Fibroblast of pulmonary artery (primary cell): ENCODE data around the gene ITGB1BP1.

ENCODE experiments used
- DNase-seq: peaks from one replicate; pipeline ENCODE4 v3.0.0-alpha.2; 2010; ENCODE audit warnings: low read depth
- H3K4me3 ChIP-seq: replicated peaks from 2 replicates; pipeline ENCODE4 v1.5.1; 2011; ENCODE audit warnings: low read depth, mild to moderate bottlenecking, control low read depth, low read length, moderate library complexity
- TF ChIP-seq, protein P1 (sequence below): IDR thresholded peaks from 2 replicates; pipeline ENCODE4 v1.5.1; 2011; ENCODE audit warnings: mild to moderate bottlenecking, control low read depth, low read length, inconsistent platforms; ENCODE audit errors: missing control alignments

Gene ITGB1BP1

DNA sequence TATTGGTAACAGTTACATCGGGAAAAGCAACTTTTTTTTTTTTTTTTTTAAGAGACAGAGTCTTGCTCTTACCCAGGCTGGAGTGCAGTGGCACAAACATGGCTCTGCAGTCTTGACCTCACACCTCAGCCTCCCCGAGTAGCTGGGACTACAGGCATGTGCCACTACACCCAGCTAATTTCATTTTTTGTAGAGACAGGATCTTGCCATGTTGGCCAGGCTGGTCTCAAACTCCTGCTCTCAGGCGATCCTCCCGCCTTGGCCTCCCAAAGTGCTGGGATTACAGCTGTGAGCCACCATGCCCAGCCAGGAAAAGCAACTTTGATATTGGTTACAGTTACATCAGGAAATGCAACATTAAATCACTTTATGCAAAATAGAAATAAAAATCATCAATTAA, 4.6 kb downstream of the ITGB1BP1 start:
- TF ChIP-seq, protein P1, sequence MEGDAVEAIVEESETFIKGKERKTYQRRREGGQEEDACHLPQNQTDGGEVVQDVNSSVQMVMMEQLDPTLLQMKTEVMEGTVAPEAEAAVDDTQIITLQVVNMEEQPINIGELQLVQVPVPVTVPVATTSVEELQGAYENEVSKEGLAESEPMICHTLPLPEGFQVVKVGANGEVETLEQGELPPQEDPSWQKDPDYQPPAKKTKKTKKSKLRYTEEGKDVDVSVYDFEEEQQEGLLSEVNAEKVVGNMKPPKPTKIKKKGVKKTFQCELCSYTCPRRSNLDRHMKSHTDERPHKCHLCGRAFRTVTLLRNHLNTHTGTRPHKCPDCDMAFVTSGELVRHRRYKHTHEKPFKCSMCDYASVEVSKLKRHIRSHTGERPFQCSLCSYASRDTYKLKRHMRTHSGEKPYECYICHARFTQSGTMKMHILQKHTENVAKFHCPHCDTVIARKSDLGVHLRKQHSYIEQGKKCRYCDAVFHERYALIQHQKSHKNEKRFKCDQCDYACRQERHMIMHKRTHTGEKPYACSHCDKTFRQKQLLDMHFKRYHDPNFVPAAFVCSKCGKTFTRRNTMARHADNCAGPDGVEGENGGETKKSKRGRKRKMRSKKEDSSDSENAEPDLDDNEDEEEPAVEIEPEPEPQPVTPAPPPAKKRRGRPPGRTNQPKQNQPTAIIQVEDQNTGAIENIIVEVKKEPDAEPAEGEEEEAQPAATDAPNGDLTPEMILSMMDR, result no peak
- DNase-seq, result no peak
- no peak overlapping the region for H3K4me3 ChIP-seq

DNA sequence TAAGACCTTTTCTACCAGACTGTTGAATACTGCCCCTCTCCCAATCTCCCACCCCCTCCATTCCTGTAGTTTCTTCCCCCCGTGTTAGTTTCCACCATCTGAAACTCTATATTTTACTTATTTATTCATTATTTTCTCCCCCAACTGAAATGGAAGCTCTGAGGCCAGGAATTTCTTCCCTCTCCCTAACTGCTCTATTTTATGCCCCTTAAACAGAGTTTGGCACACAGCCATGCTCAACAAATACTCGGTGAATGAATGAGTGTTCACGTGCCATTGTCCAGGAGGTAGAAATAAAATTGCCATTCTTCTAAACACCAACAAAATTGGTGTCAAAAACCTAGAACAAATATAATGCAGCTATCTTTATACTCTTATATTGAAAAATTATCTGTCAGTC, 5.6 kb downstream of the ITGB1BP1 start:
- TF ChIP-seq, protein P1, result no peak
- DNase-seq, result no peak
- H3K4me3 ChIP-seq, result no peak overlapping the region

DNA sequence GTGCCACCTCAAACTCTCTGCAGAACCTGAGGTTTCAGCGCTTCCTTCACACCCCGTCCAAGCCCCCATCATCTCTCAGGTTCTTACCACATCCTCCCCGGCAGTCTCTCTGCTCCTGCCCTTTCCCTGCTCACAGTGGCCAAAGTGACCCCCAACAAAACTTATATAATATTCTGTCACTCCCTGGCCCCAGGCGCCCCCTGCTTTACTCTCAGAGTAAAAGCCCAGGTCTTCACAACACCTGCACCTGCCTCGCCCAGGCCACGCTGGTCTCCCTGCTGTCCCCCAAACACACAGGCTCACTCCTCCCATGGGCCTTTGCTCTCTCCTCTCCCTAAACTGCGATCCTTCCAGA, 6.4 kb downstream of the ITGB1BP1 start:
- H3K4me3 ChIP-seq, result no peak overlapping the region
- no peak for DNase-seq
- TF ChIP-seq, protein P1, result no peak

DNA sequence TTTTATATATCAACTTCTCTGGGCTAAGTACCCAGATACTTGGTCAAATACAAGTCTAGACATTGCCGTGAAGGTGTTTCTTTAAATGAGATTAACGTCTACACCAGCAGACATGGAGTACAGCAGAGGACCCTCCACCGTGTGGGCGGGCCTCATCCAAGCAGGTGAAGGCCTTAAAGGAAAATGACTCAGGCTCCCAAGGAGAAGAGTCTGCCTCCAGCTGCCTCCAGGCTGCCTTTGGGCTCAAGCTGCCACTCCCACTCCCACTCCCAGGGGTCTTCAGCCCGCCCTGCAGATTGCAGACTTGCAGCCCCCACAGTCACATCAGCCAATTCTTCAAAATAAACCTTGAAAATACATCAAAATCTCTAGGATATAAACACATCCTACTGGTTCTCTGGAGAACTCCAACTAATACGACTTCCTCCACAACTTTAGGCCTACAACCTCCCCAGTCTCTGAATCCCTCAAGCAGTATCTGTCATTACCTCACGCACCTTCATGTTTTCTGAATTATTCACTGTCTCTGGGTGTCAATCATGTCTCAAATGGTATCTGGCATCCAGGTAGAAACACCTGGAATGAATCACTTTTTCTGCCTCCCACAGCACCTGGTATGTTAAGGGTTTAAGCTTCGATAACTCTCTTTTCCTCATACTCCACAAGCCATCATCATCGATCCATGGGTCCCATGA, 6.9 kb downstream of the ITGB1BP1 start:
- TF ChIP-seq, protein P1, result no peak
- no peak for DNase-seq
- no peak overlapping the region for H3K4me3 ChIP-seq

DNA sequence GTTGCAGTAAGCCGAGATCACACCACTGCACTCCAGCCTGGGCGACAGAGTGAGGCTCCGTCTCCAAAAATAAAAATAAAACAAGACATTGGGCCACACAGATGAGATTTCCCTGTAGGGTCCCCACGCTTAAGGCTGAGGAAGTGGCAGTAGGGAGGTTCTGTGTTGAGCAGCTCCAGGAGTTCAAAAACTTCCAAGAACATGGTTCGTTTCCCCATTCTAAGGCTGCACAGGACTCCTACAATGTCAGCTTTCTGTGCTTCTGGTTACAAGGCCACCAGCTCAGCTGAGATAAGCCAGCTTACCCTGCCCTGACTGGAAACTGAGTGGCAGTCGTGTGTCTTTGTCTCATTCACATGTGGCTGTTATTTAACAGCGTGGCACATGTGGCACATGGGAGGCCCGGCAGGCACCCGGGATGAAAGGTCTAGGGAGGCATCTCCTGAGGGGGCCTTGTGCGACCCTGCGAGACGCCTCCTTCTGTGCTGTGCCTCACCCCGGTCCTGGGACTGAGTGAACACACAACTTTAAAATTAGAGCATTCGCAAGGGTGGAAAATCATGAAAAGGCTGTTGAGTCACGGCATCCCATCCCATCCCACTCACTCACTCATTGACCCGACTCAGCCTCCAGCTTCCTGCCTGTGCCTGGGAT, 7.7 kb downstream of the ITGB1BP1 start:
- no peak for DNase-seq
- TF ChIP-seq, protein P1, result no peak
- H3K4me3 ChIP-seq, result no peak overlapping the region

DNA sequence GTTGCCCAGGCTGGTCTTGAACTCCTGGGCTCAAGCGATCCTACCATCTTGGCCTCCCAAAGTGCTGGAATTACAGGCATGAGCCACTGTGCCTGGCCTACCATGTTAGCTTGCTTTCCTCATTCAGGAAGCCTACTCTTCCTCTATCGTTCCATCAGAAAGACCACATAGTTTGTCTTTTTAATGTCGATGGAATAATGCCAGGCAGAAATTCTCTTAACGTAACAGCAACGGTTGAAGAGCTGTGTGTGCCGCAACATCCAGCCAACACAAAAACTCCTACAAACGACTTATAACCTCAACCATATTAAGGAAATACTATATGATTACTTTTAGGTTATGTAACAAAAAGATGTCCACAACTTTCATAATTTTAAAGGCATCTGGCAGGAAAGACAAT, 10.5 kb downstream of the ITGB1BP1 start:
- no peak overlapping the region for H3K4me3 ChIP-seq
- TF ChIP-seq, protein P1, result no peak
- DNase-seq, result no peak

DNA sequence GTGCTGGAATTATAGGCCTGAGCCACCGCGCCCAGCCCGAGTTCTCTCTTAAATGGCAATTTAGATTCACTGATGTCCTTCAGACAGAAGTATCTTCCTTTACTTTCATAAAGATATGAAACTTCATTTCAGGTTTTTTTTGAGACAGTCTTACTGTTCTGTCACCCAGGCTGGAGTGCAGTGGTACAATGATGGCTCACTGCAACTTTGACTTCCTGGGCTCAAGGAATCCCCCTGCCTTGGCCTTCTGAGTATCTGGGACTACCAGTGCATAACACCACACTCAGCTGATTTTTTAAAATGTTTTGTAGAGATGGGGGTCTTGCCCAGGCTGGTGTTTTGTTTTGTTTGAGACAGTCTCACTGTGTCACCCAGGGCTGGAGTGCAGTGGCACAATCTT, 13.2 kb downstream of the ITGB1BP1 start:
- DNase-seq, result no peak
- TF ChIP-seq, protein P1, result no peak
- no peak overlapping the region for H3K4me3 ChIP-seq
